ENCODE measurements around the gene TMEM212.

DNA sequence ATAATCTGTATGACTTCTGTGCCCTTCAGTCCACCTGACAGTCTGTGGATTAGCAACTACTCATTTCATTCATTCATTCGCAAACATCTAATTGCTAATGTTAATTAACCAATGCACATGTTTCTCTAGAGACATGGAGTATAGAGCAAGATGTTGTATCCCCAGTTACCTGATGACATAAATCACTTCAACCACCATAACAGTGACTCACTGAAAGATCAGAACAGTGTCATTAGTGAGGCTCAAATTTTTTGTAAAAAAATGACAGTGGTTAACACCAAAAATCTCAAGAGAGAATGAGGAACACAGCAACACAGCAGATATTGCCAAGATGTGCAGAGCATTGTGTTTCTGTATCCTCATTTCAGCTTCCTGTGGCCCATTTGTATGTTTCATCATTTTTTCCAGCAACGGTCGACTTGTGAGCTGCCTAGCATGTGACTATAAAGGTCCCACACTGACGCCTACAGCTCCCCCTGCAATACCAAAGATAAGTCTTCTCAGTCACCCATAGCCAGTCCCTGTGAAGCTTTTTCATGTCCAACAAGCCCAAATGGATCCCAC is 29.2 kb upstream of the TMEM212 start:
- TF ChIP-seq, protein P1, sequence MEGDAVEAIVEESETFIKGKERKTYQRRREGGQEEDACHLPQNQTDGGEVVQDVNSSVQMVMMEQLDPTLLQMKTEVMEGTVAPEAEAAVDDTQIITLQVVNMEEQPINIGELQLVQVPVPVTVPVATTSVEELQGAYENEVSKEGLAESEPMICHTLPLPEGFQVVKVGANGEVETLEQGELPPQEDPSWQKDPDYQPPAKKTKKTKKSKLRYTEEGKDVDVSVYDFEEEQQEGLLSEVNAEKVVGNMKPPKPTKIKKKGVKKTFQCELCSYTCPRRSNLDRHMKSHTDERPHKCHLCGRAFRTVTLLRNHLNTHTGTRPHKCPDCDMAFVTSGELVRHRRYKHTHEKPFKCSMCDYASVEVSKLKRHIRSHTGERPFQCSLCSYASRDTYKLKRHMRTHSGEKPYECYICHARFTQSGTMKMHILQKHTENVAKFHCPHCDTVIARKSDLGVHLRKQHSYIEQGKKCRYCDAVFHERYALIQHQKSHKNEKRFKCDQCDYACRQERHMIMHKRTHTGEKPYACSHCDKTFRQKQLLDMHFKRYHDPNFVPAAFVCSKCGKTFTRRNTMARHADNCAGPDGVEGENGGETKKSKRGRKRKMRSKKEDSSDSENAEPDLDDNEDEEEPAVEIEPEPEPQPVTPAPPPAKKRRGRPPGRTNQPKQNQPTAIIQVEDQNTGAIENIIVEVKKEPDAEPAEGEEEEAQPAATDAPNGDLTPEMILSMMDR (IDR thresholded peaks at IDR 0.05): no peak
- TF ChIP-seq POLR2A (IDR thresholded peaks at IDR 0.05): no peak
